HepG2 (cell line): ENCODE measurements around the gene HSPB6. TPM values are rescaled to one million over a fixed set of nuclear protein-coding genes. Genes with fewer than 3 reads are reported as not detected.

Experiments used
- ATAC-seq: fragments of 200-7000 bp; cut with Tn5 transposase; 3 replicates; pipeline ENCODE4 v1.9.1; 2020; ENCODE audit warnings: mild to moderate bottlenecking, moderate library complexity
- BruUV-seq: library from RNA; stranded (reverse); fragments of 400-500 nt; replicated peaks from 2 replicates; lab custom pipeline; 2021; lab: Mats Ljungman, UMichigan
- CTCF ChIA-PET: fragments of 300-600 bp; formaldehyde crosslinking; extraction: SDS; loops from one replicate; lab custom pipeline; 2021; ENCODE audit warnings: low total read pairs, inconsistent platforms, low intra/inter-chr PET ratio; lab: Yijun Ruan, JAX
- POLR2A ChIA-PET: fragments of 350-600 bp; sonication (Branson Sonifier 250); formaldehyde crosslinking; loops from one replicate; lab custom pipeline; 2020; ENCODE audit warnings: antibody characterized with exemption, inconsistent platforms; lab: Yijun Ruan, JAX
- DNase-seq: peaks from one replicate; pipeline ENCODE4 v3.0.0-alpha.2; 2015; ENCODE audit warnings: low spot score
- FAIRE-seq: peaks from 3 replicates; lab custom pipeline; 2011; peaks lifted over from hg19 to GRCh38; lab: Jason Lieb, UNC
- H2AFZ ChIP-seq: one replicate; pipeline ENCODE4 v1.6.1; 2011; ENCODE audit warnings: low read length, inconsistent platforms
- H3K27ac ChIP-seq: fragments of 300-600 bp; 3 replicates; pipeline ENCODE4 v1.8.0; 2011; ENCODE audit warnings: mixed run types, mild to moderate bottlenecking, mixed read lengths, low read length, inconsistent platforms; ENCODE audit not compliant: insufficient read depth; ENCODE audit errors: extremely low read length
- H3K27me3 ChIP-seq, 2 experiments: fragments of 200-600 bp in 1 of 2; 2 replicates in 1 of 2; 3 replicates in 1 of 2; pipeline versions ENCODE4 v1.6.0 to v1.8.0; 2011; ENCODE audit warnings: low read length in 2 of 2, mild to moderate bottlenecking in 2 of 2, moderate library complexity in 2 of 2, inconsistent platforms in 1 of 2; ENCODE audit not compliant: insufficient read depth in 2 of 2, control insufficient read depth in 1 of 2
- H3K36me3 ChIP-seq, 2 experiments: fragments of 200-600 bp in 1 of 2; replicated peaks in 1 of 2; 2 replicates in 1 of 2; 3 replicates in 1 of 2; pipeline versions ENCODE4 v1.5.1 to v1.8.0; 2011; ENCODE audit warnings: low read length in 2 of 2, inconsistent platforms in 1 of 2; ENCODE audit not compliant: insufficient read depth in 2 of 2, control insufficient read depth in 1 of 2
- H3K4me1 ChIP-seq: 2 replicates; pipeline ENCODE4 v1.5.1; 2012; ENCODE audit warnings: low read length, inconsistent platforms; ENCODE audit not compliant: insufficient read depth
- H3K4me2 ChIP-seq: 2 replicates; pipeline ENCODE4 v1.6.0; 2011; ENCODE audit warnings: low read depth, low read length, inconsistent platforms
- H3K4me3 ChIP-seq, 3 experiments: fragments of 200-600 bp in 1 of 3; sonication (generic), shearing (Covaris generic) in 1 of 3; replicated peaks in 1 of 3; 2 replicates each; pipeline ENCODE4 v1.5.1; 2011 to 2016; ENCODE audit warnings: low read length in 3 of 3, inconsistent platforms in 2 of 3, low read depth in 2 of 3, mild to moderate bottlenecking in 2 of 3, control low read depth in 1 of 3, mixed read lengths in 1 of 3; ENCODE audit not compliant: insufficient read depth in 1 of 3
- H3K79me2 ChIP-seq: one replicate; pipeline ENCODE4 v1.6.1; 2011; ENCODE audit warnings: low read length, inconsistent platforms; ENCODE audit not compliant: insufficient read depth
- H3K9ac ChIP-seq: 2 replicates; pipeline ENCODE4 v1.6.0; 2011; ENCODE audit warnings: mild to moderate bottlenecking, low read depth, low read length, inconsistent platforms; ENCODE audit not compliant: insufficient read depth
- H3K9me3 ChIP-seq: 2 replicates; pipeline ENCODE4 v1.5.1; 2012; ENCODE audit warnings: mild to moderate bottlenecking, low read length
- H4K20me1 ChIP-seq: 2 replicates; pipeline ENCODE4 v1.6.0; 2011; ENCODE audit warnings: inconsistent platforms, mild to moderate bottlenecking, low read length, moderate library complexity; ENCODE audit not compliant: insufficient read depth
- FUBP1 ChIP-seq: sonication (generic); formaldehyde crosslinking; IDR thresholded peaks from 2 replicates; pipeline ENCODE4 v1.5.1; 2020; ENCODE audit warnings: missing genetic modification reagents, mild to moderate bottlenecking, borderline replicate concordance
- HOXD1 ChIP-seq: sonication (generic); formaldehyde crosslinking; IDR thresholded peaks from 2 replicates; pipeline ENCODE4 v1.5.0; 2020; ENCODE audit warnings: missing genetic modification reagents
- NCOA2 ChIP-seq: sonication (generic); formaldehyde crosslinking; IDR thresholded peaks from 2 replicates; pipeline ENCODE4 v1.8.0; 2022; ENCODE audit warnings: inconsistent platforms
- NFIC ChIP-seq: IDR thresholded peaks from 2 replicates; pipeline ENCODE4 v1.6.1; 2012; ENCODE audit warnings: mild to moderate bottlenecking, low read length, inconsistent platforms
- NFYC ChIP-seq: IDR thresholded peaks from 2 replicates; pipeline ENCODE4 v1.6.1; 2016; ENCODE audit warnings: missing genetic modification reagents, missing compliant biosample characterization
- PCBP1 ChIP-seq: fragments of 200-400 bp; formaldehyde crosslinking; IDR thresholded peaks from 2 replicates; pipeline ENCODE4 v1.6.1; 2017; ENCODE audit warnings: mild to moderate bottlenecking, low read depth, low read length, borderline replicate concordance
- PHF5A ChIP-seq: IDR thresholded peaks from one replicate; pipeline ENCODE4 v1.6.1; 2018; ENCODE audit warnings: low read depth, missing genetic modification reagents; ENCODE audit not compliant: unreplicated experiment
- RERE ChIP-seq: IDR thresholded peaks from 2 replicates; pipeline ENCODE4 v1.6.1; 2016; ENCODE audit warnings: low read depth, missing genetic modification reagents, missing compliant biosample characterization
- TAF15 ChIP-seq: fragments of 200-400 bp; formaldehyde crosslinking; IDR thresholded peaks from one replicate; pipeline ENCODE4 v1.6.1; 2018; ENCODE audit warnings: mild to moderate bottlenecking, low read depth, low read length; ENCODE audit not compliant: poor library complexity, severe bottlenecking
- ZNF24 ChIP-seq: fragments of 450-650 bp; IDR thresholded peaks from 2 replicates; pipeline ENCODE4 v1.6.1; 2017; ENCODE audit warnings: antibody characterized with exemption, mild to moderate bottlenecking
- ZNF414 ChIP-seq: sonication (generic); formaldehyde crosslinking; IDR thresholded peaks from 2 replicates; pipeline ENCODE4 v1.5.0; 2020; ENCODE audit warnings: missing genetic modification reagents
- ZNF577 ChIP-seq: sonication (generic); formaldehyde crosslinking; IDR thresholded peaks from 2 replicates; pipeline ENCODE4 v1.4.0; 2020; ENCODE audit warnings: mild to moderate bottlenecking, low read depth, missing genetic modification reagents, borderline replicate concordance
- WGBS: methylation state at CpG from one replicate; pipeline ENCODE4 v1.1.6; 2017; ENCODE audit warnings: low lambda C conversion rate; 5-methylcytosine and 5-hydroxymethylcytosine counted together
- in situ Hi-C: cut with HindIII; loops from 2 replicates; pipeline ENCODE4 v1.10.0; 2017; ENCODE audit warnings: low pct_unique_long_range_greater_than_20kb; ENCODE audit not compliant: extremely low pct_ligation_motif_present
- intact Hi-C: fragments of 100-400 bp; cut with micrococcal nuclease; formaldehyde crosslinking; loops from one replicate; pipeline ENCODE4 v1.10.0; 2022; ENCODE audit not compliant: unreplicated experiment
- polyA plus RNA-seq, 8 experiments: library from polyadenylated mRNA; depleted of rRNA in 3 of 8; stranded (reverse) in 7 of 8; unstranded in 1 of 8; fragments of >200 nt; fragmentation: Illumina TruSeq in 4 of 8; extraction: Trizol in 4 of 8; gene quantifications; 2 replicates each; pipeline versions ENCODE4 v1.2.1 to v1.2.3, GENCODE V29; 2011 to 2016; ENCODE audit warnings: low read depth in 4 of 8, missing spikeins in 1 of 8, mixed read lengths in 1 of 8; ENCODE audit not compliant: insufficient read depth in 1 of 8
- total RNA-seq, 5 experiments: library from RNA; depleted of rRNA; stranded (reverse); fragments of >200 nt; fragmentation: Illumina TruSeq; extraction: Trizol; gene quantifications; 2 replicates each; pipeline ENCODE4 v1.2.3, GENCODE V29; 2016; ENCODE audit warnings: low read depth in 1 of 5
- TF ChIP-seq, protein P1 (sequence below): sonication (generic); formaldehyde crosslinking; IDR thresholded peaks from 2 replicates; pipeline ENCODE4 v1.4.0; 2020; ENCODE audit warnings: mild to moderate bottlenecking, low read depth, missing genetic modification reagents

HSPB6 gene
- total and polyA plus RNA-seq, 2 of the 13 experiments (the other 11 are each of a cell fraction or from before 2014, with no cell fraction given): 0.18 TPM; not detected in 1

- TF ChIP-seq RERE: no peak
- TF ChIP-seq TAF15: no peak
- no peak; the same call in 1 of the 2 replicates for TF ChIP-seq NCOA2 (CRISPR knock-in tag)
- TF ChIP-seq ZNF414 (CRISPR knock-in tag): no peak
These were observed 8.5 kb downstream of the HSPB6 start, which contains the start of gene LIN37 (continued) for GRCh38 chr19:35748106-35749020.

GRCh38 chr19:35746531-35746930 lies 10.3 kb downstream of the HSPB6 start:
- Histone ChIP-seq H4K20me1 (no peaks in the 10 kb centered on the region), H3K4me3 (peak overlapping the region; percentile 82 to 99 (median 96)), H3K27me3 (no peaks in the 10 kb centered on the region; a peak in 1 of 5 replicates), H3K36me3 (no peaks in the 10 kb centered on the region), H2AFZ (no peak overlapping the region), H3K9ac (peak overlapping the region; percentile 84; the same call in 1 of the 2 replicates), H3K27ac (peak overlapping the region; percentile 94), H3K4me2 (peak overlapping the region; percentile 86), H3K4me1 (peaks cover 50% of the 10 kb centered on the region), H3K9me3 (no peaks in the 10 kb centered on the region), H3K79me2 (peaks cover 20% of the 10 kb centered on the region)
- FAIRE-seq (no peak), ATAC-seq (no peak), DNase-seq (no peak)
- in situ Hi-C loops (no loop called here), intact Hi-C loops (loop anchor here (10.0 kb wide), 1 partner anchor 52 kb away; no protein-coding TSS in a partner anchor)
- BruUV-seq: no TSS peak
- POLR2A ChIA-PET: no interaction called here
- CTCF ChIA-PET: no interaction called here
- 88% methylated on average over 5 of the region's 5 CpGs for WGBS
- no peak for TF ChIP-seq NFIC
- no peak for TF ChIP-seq ZNF24
- no peak for TF ChIP-seq FUBP1 (CRISPR knock-in tag)
- no peak for TF ChIP-seq ZNF577 (CRISPR knock-in tag)
- TF ChIP-seq PHF5A (CRISPR knock-in tag): no peak
- TF ChIP-seq PCBP1: no peak
- TF ChIP-seq, protein P1, sequence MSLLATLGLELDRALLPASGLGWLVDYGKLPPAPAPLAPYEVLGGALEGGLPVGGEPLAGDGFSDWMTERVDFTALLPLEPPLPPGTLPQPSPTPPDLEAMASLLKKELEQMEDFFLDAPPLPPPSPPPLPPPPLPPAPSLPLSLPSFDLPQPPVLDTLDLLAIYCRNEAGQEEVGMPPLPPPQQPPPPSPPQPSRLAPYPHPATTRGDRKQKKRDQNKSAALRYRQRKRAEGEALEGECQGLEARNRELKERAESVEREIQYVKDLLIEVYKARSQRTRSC: no peak
- no peak for TF ChIP-seq HOXD1 (CRISPR knock-in tag)
- no peak for TF ChIP-seq NFYC (CRISPR knock-in tag)
